Neural progenitor cell (in vitro differentiated cells): ENCODE measurements around the gene PRR22.

ENCODE experiments used
- CTCF ChIP-seq: fragments of 200-600 bp; sonication (generic); IDR thresholded peaks from 2 replicates; pipeline ENCODE4 v1.5.1; 2017; ENCODE audit warnings: antibody characterized with exemption, mild to moderate bottlenecking
- EZH2 ChIP-seq: fragments of 200-600 bp; sonication (generic); IDR thresholded peaks from 2 replicates; pipeline ENCODE4 v1.6.1; 2017; ENCODE audit warnings: antibody characterized with exemption, mild to moderate bottlenecking, moderate library complexity
- EZH2phosphoT487 ChIP-seq: fragments of 200-600 bp; sonication (generic); IDR thresholded peaks from 2 replicates; pipeline ENCODE4 v1.6.1; 2017; ENCODE audit warnings: antibody characterized with exemption

GRCh38 chr19:5774921-5775320 lies 9.6 kb downstream of the PRR22 start:
- TF ChIP-seq CTCF (no peak), EZH2 (no peak), EZH2phosphoT487 (no peak)
